Stimulated activated naive B cell treated with anti-CD40 and anti-IgM and Interleukin-4, amounts not matched to agents 10 μg/mL and 1 μg/mL and 100 μg/mL, for 72 hours (primary cell): ENCODE results near the gene GPR35.

Source experiments
- ATAC-seq, 2 donors: fragments of 150-1000 bp; cut with Tn5 transposase; replicated peaks; 2 replicates each; pipeline ENCODE4 v1.10.0; 2021; ENCODE audit warnings: moderate library complexity in 1 of 2
- DNase-seq: peaks from one replicate; pipeline ENCODE4 v3.0.0; 2021
- H3K27ac Mint-ChIP-seq: one replicate; pipeline ENCODE4 v1.8.0; 2022; ENCODE audit warnings: mild to moderate bottlenecking, mixed read lengths
- H3K27me3 Mint-ChIP-seq, 2 donors: one replicate each; pipeline ENCODE4 v1.8.0; 2022; ENCODE audit warnings: mixed read lengths in 2 of 2
- H3K36me3 Mint-ChIP-seq, 2 donors: one replicate each; pipeline ENCODE4 v1.8.0; 2022; ENCODE audit warnings: mixed read lengths in 2 of 2, mild to moderate bottlenecking in 1 of 2
- H3K4me1 Mint-ChIP-seq, 2 donors: one replicate each; pipeline ENCODE4 v1.8.0; 2022; ENCODE audit warnings: mixed read lengths in 2 of 2, mild to moderate bottlenecking in 1 of 2
- H3K4me3 Mint-ChIP-seq, 2 donors: one replicate each; pipeline ENCODE4 v1.8.0; 2022; ENCODE audit warnings: mild to moderate bottlenecking in 2 of 2, mixed read lengths in 2 of 2, moderate library complexity in 1 of 2
- H3K9me3 Mint-ChIP-seq, 2 donors: one replicate each; pipeline ENCODE4 v1.8.0; 2022; ENCODE audit warnings: mixed read lengths in 2 of 2, mild to moderate bottlenecking in 1 of 2

Gene GPR35

DNA sequence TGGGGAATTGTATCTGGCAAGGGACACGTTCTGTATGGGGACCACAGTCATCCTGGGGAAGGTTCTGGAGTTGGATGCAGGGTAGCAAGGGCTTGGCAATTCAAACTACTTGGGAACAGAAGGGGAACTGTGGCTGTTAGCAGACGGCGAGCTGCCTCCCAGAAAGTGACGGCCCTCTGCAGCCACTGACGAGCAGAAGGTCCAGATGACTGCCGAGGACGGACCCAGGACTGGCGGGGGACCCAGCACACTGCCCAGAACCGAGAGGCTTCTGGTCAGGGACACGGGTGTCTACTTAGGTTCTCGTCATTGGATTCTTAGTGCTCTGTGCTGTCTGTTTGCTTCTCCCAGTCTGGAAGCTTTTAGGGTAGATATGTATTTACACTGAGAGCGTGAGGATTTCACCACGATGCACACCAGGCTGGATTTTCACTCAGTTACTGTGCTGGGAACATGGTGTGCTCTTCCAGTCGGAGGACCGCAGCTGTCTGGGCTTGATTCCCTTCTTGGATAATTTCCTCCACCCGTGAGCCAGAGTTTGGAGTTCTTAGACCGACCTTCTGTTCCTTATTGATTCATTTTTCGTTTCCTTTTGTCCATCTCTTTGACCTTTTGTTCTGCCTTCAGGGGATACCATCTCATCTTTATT, 13.4 kb downstream of the GPR35 start:
- no peak for ATAC-seq
- H3K4me3 Mint-ChIP-seq = no peak overlapping the region
- H3K36me3 Mint-ChIP-seq = peaks cover 3 to 10% of the 10 kb centered on the region in 2 donors
- peaks cover 0 to 2% of the 10 kb centered on the region in 2 donors for H3K27me3 Mint-ChIP-seq
- peaks cover 9 to 14% of the 10 kb centered on the region in 2 donors for H3K9me3 Mint-ChIP-seq
- no peak overlapping the region for H3K27ac Mint-ChIP-seq
- DNase-seq = no peak
- peaks cover 0 to 4% of the 10 kb centered on the region in 2 donors for H3K4me1 Mint-ChIP-seq

DNA sequence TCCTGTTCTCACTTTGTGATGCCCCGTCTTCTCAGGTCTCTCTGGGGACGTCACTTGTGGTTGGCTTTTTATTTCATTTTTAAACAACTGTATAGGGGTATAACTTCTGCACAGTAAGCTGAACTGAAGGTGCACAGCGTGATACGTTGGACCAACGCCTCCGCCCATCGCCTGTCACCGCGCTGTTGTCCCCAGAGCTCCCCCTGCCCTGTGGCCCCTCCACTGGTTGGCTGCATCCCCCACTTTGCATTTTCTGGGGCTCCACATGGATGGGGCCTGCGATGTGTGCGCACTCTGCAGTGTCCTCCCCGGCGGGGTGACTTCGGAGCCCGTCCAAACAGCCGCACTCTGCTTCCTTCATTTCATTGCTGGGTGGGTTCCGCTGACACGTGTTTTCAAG, 14.3 kb downstream of the GPR35 start:
- Mint-ChIP-seq H3K9me3 (peaks cover 4 to 5% of the 10 kb centered on the region in 2 donors), H3K27ac (no peak overlapping the region), H3K27me3 (peaks cover 5 to 8% of the 10 kb centered on the region in 2 donors), H3K4me1 (peaks cover 0 to 4% of the 10 kb centered on the region in 2 donors), H3K4me3 (no peak overlapping the region), H3K36me3 (peaks cover 3 to 4% of the 10 kb centered on the region in 2 donors)
- DNase-seq (no peak), ATAC-seq (no peak)

DNA sequence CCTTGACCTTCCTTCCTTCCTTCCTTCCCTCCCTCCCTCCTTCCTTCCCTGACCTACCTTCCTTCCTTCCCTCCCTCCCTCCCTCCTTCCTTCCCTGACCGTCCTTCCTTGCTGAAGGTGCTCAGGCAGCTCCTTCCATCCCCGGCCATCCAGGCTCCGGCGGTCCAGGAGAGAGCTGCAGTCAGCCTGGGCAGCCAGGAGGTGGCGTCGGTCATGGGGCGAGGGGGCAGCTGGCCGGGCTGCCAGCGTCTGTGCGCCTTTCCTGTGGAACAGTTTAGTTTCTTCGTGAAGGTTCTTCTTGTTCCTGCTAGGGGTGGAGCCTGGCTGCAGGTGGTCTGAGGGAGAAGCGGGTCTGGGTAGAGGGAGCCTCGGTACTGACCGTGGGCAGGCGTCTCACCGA, 15.7 kb downstream of the GPR35 start:
- Mint-ChIP-seq H3K27ac (no peak overlapping the region), H3K36me3 (no peaks in the 10 kb centered on the region), H3K9me3 (no peaks in the 10 kb centered on the region), H3K4me1 (peaks cover 0 to 4% of the 10 kb centered on the region in 2 donors), H3K4me3 (no peak overlapping the region), H3K27me3 (peaks cover 11 to 20% of the 10 kb centered on the region in 2 donors)
- DNase-seq = no peak
- ATAC-seq = peak in 1 of 2 donors; percentile 41

DNA sequence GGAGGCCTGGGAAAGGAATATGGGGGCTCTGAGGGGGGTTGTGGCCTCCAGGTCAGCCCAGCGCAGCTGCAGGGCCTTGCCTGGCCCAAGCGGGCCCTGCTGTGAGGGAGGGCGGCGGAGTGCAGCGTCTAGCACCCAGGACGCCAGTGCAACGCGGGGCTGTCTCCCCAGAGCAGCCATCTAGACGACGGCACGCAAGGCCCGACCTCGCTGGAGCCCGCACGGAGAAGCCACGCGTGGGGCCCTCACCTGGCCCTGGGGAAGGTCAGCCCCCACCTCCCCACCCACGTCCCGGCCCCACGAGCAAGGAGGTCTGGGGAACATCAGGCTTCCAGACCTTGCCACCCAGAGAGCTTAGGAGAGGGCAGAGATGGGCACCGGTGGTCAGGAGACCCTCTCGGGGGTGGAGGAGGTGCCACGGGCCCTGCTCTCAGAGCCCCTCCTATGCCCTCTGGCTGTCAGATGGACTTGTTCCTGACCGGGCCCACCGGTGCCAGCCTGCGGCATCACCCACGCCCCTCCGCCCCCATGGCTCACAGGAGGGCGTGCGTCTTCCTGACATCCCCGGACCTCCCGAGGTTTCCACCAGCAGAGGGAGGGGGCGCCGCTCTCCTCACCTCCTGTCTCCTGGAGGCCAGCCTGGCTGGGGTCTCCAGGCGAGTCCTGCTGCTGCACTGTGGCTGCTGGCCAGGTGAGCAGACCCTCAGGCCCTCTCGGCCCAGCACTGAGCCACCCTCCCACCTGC, 17.0 kb downstream of the GPR35 start:
- Mint-ChIP-seq H3K4me3 (no peak overlapping the region), H3K9me3 (no peaks in the 10 kb centered on the region), H3K36me3 (no peaks in the 10 kb centered on the region), H3K27me3 (peaks cover 15 to 28% of the 10 kb centered on the region in 2 donors), H3K4me1 (peaks cover 0 to 5% of the 10 kb centered on the region in 2 donors), H3K27ac (no peak overlapping the region)
- ATAC-seq (no peak), DNase-seq (no peak)

DNA sequence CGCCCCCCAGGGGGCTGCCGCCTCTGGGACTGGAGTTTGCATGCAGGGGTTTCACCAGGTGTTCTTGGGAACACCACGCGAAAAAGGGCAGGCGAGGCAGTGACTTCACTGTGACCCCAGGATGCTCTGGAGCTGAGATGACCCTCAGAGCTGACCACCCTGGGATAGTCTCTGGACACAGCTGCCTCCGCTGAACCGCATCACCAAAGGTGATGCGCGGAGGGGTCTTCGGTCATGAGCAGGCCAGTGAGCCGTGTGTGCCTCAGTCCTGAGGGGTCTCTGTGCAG, 17.5 kb downstream of the GPR35 start:
- Mint-ChIP-seq H3K4me1 (peaks cover 0 to 5% of the 10 kb centered on the region in 2 donors), H3K27me3 (peaks cover 20 to 33% of the 10 kb centered on the region in 2 donors), H3K4me3 (no peak overlapping the region), H3K36me3 (no peaks in the 10 kb centered on the region), H3K27ac (no peak overlapping the region), H3K9me3 (no peaks in the 10 kb centered on the region)
- DNase-seq (no peak), ATAC-seq (no peak)

DNA sequence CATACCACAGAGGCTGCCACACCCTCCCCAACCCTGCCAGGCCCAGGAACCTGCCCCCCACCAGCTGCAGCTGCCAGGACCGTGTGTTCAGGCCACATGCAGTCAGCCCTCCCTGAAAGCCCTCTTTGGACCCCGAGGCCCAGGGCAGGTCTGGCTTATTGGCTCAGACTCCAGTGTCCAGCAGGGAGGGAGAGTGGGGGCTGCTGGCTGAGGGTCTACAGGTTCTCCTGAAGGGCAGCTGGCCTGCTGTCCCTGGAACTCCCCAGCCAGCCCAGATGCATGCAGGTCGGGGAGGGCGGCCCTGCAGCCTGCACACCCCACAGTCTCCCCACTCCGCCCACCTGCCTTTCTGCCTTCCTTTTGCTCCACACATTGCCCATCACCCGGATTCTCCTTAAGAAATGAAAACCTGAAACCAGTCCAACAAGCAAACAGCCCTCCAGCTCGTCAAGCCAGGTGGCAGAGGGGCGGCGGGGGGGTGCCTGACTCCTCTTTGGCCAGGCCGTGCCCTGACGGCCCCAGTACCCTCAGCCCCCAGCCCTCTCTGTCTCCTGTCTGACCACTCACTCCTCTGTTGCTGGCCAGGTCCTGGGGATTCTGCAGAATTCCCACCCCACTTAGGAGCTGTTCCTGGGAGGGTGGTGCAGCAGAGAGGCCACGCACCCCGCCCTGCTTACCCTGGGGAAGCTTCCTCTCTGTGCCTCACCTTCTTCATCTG, 18.0 kb downstream of the GPR35 start:
- Mint-ChIP-seq H3K36me3 (no peaks in the 10 kb centered on the region), H3K27me3 (peaks cover 24 to 38% of the 10 kb centered on the region in 2 donors), H3K9me3 (no peaks in the 10 kb centered on the region), H3K27ac (peak overlapping the region; percentile 65), H3K4me1 (peaks cover 0 to 4% of the 10 kb centered on the region in 2 donors), H3K4me3 (no peak overlapping the region)
- no peak for DNase-seq
- no peak for ATAC-seq

DNA sequence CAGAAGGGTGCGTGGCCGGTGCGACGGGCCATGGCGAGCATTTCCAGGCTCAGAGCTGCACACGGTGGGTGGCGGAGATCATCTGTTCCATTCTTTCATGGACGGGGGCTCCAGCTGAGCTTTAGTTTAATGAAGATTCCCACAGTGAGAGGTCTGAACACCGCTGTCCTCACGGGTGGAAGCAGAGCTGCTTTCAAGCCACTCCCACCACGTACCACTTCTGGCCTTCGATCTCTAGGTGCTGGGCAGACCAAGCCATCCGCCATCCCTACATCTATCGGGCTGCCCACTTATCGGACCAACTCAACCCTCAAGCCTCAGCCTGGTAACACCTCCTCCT, 18.5 kb downstream of the GPR35 start:
- Mint-ChIP-seq H3K36me3 (no peaks in the 10 kb centered on the region), H3K9me3 (no peaks in the 10 kb centered on the region), H3K27me3 (peaks cover 29 to 43% of the 10 kb centered on the region in 2 donors), H3K4me1 (peaks cover 0 to 7% of the 10 kb centered on the region in 2 donors), H3K4me3 (no peak overlapping the region), H3K27ac (peak overlapping the region; percentile 65)
- DNase-seq (no peak), ATAC-seq (no peak)

DNA sequence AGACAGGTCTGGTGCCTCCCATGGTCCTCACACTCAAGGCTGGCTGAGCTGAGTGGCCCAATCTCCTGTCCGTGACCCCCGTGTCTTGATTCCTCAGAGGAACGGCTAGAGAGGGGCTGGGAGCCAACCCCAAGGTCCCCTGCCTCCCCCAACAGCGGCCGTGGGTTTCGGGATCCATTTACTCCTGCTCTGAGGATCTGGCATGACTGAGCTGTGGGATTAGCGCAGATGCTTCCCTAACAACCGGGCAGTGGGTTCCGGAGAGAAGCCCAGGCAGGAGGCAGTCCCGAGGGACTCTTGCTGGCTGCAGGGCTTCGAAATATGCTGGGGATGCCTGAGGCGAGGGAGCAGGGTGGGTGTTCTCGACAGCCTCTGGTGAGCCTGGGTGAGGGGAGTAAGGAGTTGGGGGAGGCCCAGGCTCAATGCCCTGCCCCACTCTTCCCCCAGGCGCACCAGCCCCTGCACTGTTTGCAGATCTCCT, 18.9 kb downstream of the GPR35 start:
- Mint-ChIP-seq H3K36me3 (no peaks in the 10 kb centered on the region), H3K4me3 (no peak overlapping the region), H3K27me3 (peaks cover 32 to 48% of the 10 kb centered on the region in 2 donors), H3K27ac (no peak overlapping the region), H3K4me1 (peaks cover 0 to 7% of the 10 kb centered on the region in 2 donors), H3K9me3 (no peaks in the 10 kb centered on the region)
- DNase-seq = no peak
- ATAC-seq = no peak

DNA sequence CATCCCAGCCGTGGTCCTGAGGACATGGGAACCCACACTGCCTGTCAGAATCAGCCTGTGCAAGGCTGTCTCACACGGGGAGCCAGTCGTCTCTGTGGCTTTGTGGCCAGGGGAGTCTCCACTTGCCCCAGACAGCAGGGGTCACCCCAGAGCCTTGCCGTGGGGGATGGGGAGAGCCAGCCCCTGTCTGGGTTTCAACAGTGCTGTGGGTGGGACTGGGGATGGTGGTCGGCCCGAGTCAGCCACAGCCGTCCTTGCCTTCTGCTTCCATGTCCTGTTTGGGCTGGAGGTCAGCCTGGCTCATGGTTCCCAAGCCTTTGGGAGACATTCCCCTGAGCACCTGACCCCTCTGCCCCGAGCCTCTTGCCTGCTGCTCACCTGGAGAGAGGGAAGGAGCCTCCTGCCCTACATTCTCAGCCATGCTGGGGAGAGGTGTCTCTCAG, 19.6 kb downstream of the GPR35 start:
- Mint-ChIP-seq H3K27me3 (peaks cover 36 to 48% of the 10 kb centered on the region in 2 donors), H3K9me3 (no peaks in the 10 kb centered on the region), H3K27ac (no peak overlapping the region), H3K4me1 (peaks cover 0 to 7% of the 10 kb centered on the region in 2 donors), H3K36me3 (no peaks in the 10 kb centered on the region), H3K4me3 (no peak overlapping the region)
- DNase-seq = no peak
- no peak for ATAC-seq

DNA sequence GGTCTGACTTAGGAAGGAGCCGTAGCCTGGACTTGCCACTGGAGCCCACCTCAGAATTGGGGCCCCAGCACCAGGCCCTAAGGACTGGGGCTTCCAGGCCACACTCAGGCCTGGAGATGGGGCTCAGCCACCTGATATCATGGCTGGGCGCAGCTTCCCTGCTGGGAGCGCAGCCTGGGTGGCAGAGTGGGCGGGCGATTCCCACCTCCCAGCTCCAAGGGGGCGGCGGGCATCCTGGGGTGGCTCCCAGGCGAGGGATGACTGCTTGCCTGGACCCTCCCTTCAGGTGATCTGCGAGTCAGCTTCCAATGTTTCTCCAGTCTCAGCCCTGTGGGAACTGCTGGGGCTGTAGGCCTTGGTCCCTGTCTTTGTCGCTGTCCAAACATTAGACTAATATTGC, 20.1 kb downstream of the GPR35 start:
- no peak for ATAC-seq
- no peak overlapping the region for H3K27ac Mint-ChIP-seq
- no peaks in the 10 kb centered on the region for H3K9me3 Mint-ChIP-seq
- H3K27me3 Mint-ChIP-seq = peaks cover 36 to 51% of the 10 kb centered on the region in 2 donors
- H3K36me3 Mint-ChIP-seq = no peaks in the 10 kb centered on the region
- H3K4me1 Mint-ChIP-seq = peaks cover 0 to 7% of the 10 kb centered on the region in 2 donors
- H3K4me3 Mint-ChIP-seq = no peak overlapping the region
- no peak for DNase-seq

DNA sequence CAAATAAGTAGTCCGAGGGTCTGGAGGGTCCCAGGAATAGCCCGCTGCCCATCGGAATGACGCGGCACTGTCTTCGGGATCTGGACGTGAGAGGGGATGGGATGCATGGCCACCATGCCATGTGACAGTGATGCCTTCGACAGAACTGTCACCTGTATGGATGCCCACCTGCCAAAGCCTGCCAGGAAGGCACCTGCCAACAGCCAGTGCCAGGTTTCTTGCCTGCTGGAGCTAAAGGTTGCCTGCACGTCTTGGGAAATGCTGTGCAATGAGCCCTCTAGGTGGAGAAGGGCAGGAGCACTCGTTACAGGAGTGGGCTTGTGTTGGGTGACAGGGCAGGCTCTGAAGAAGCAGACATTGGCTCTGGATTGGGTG, 20.5 kb downstream of the GPR35 start:
- Mint-ChIP-seq H3K27ac (no peak overlapping the region), H3K4me1 (peaks cover 0 to 7% of the 10 kb centered on the region in 2 donors), H3K9me3 (no peaks in the 10 kb centered on the region), H3K36me3 (no peaks in the 10 kb centered on the region), H3K4me3 (no peak overlapping the region), H3K27me3 (peaks cover 38 to 56% of the 10 kb centered on the region in 2 donors)
- DNase-seq (no peak), ATAC-seq (no peak)

DNA sequence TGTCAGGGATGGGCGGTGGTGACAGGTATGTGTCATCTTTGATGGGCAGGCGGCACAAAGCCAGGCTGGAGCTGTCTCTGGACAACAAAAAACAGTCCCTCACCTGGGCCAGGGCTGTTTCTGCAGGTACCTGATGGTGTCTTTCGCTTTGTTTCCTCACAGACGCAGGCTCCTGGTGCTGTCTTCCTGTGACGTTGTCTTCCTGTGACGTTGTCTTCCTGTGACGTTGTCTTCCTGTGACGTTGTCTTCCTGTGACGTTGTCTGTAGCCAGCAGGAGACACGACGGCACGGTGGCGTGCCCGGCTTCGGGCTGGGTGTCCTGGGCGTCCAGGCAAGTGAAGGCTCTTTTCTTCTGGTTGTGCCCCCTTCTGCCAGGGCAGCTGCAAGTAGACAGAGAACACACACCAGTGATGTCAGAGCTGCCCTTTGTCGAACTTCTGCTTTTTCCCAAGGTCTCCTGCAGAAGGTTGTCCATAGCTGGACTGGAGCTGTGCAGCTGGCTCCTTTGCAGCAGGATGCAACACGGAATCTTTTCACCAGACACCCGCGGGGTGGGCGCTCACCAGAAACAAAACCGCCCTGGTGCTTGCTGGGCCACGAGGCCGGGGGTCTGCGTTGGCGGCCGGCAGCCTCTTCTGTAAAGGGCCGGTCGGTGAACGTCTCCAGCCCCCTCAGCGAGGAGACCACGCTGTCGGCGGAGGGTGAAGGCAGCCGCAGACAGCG, 21.1 kb downstream of the GPR35 start:
- Mint-ChIP-seq H3K27me3 (peaks cover 42 to 61% of the 10 kb centered on the region in 2 donors), H3K9me3 (no peaks in the 10 kb centered on the region), H3K27ac (no peak overlapping the region), H3K4me1 (peaks cover 0 to 5% of the 10 kb centered on the region in 2 donors), H3K36me3 (no peaks in the 10 kb centered on the region), H3K4me3 (no peak overlapping the region)
- no peak for DNase-seq
- ATAC-seq = no peak

DNA sequence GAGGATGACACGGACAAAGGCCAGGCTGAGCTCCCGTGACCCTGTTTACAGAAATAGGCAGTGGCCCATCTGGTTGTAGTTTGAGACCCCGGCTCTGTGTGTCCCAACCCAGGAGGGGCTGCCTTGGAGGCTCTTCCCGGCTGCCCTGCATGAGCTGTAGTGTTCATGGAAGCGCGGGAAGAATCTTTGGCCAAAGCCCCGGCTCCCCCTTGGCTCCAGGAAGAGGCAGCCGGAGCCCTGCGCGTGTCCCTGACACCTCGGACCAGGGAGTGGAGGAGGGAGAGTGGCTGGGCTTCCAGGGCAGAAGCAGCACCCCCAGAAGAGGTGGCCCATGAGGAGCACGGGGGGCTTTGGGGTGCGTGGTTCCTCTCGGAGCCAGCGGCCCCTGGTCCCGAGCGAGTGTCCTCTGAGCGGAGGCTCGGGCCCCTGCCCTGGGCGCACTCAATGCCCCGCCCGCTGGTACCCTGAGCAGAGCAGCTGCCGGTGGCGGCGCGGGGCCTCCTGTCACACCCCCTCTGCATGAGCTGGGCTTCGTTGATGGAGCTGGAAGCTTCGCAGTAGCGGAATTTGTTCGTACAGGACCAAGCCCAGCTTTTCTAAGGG, 21.7 kb downstream of the GPR35 start:
- DNase-seq (no peak), ATAC-seq (no peak)
- Mint-ChIP-seq H3K4me1 (peaks cover 0 to 5% of the 10 kb centered on the region in 2 donors), H3K27me3 (peaks cover 42 to 67% of the 10 kb centered on the region in 2 donors), H3K4me3 (no peak overlapping the region), H3K27ac (no peak overlapping the region), H3K9me3 (no peaks in the 10 kb centered on the region), H3K36me3 (no peaks in the 10 kb centered on the region)
